Neuronal stem cell (in vitro differentiated cells): Measurements from ENCODE around the gene SLC9A8.

Experiments used
- DNase-seq: peaks from one replicate; pipeline ENCODE4 v3.0.0-alpha.2; 2013; ENCODE audit warnings: low spot score
- H2AFZ ChIP-seq: one replicate; pipeline ENCODE4 v1.6.1; 2013; ENCODE audit warnings: mild to moderate bottlenecking, low read length, inconsistent platforms
- H2AK5ac ChIP-seq: 2 replicates; pipeline ENCODE4 v1.6.1; 2013; ENCODE audit warnings: low read depth, mild to moderate bottlenecking, inconsistent platforms, low read length, moderate library complexity, mixed read lengths
- H2BK120ac ChIP-seq: 2 replicates; pipeline ENCODE4 v1.6.1; 2013; ENCODE audit warnings: low read depth, mild to moderate bottlenecking, inconsistent platforms, low read length, moderate library complexity, mixed read lengths
- H2BK12ac ChIP-seq: one replicate; pipeline ENCODE4 v1.6.1; 2013; ENCODE audit warnings: low read length, inconsistent platforms
- H2BK15ac ChIP-seq: 2 replicates; pipeline ENCODE4 v1.6.1; 2013; ENCODE audit warnings: mild to moderate bottlenecking, low read length, inconsistent platforms, mixed read lengths
- H2BK5ac ChIP-seq: one replicate; pipeline ENCODE4 v1.6.1; 2013; ENCODE audit warnings: inconsistent platforms, mild to moderate bottlenecking, low read length, moderate library complexity
- H3K14ac ChIP-seq: one replicate; pipeline ENCODE4 v1.6.1; 2013; ENCODE audit warnings: low read length, inconsistent platforms
- H3K18ac ChIP-seq: 2 replicates; pipeline ENCODE4 v1.6.1; 2013; ENCODE audit warnings: low read length, inconsistent platforms
- H3K23ac ChIP-seq: 2 replicates; pipeline ENCODE4 v1.6.1; 2013; ENCODE audit warnings: low read depth, mild to moderate bottlenecking, mixed read lengths, low read length, inconsistent platforms; ENCODE audit not compliant: poor library complexity
- H3K27ac ChIP-seq: replicated peaks from 3 replicates; pipeline ENCODE4 v1.5.1; 2013; ENCODE audit warnings: low read length, inconsistent platforms
- H3K27me3 ChIP-seq, 3 experiments: 2 replicates each; pipeline ENCODE4 v1.6.1; 2013; ENCODE audit warnings: low read length in 3 of 3, mild to moderate bottlenecking in 2 of 3, inconsistent platforms in 1 of 3, low read depth in 1 of 3, mixed read lengths in 1 of 3, moderate library complexity in 1 of 3; ENCODE audit not compliant: control insufficient read depth in 3 of 3, insufficient read depth in 3 of 3
- H3K36me3 ChIP-seq, 2 donors: replicated peaks in 1 of 2; 2 replicates each; pipeline ENCODE4 v1.6.1; 2013; ENCODE audit warnings: low read length in 2 of 2; ENCODE audit not compliant: control insufficient read depth in 2 of 2, insufficient read depth in 2 of 2
- H3K4ac ChIP-seq: 2 replicates; pipeline ENCODE4 v1.6.1; 2013; ENCODE audit warnings: inconsistent platforms, mild to moderate bottlenecking, low read length, moderate library complexity
- H3K4me1 ChIP-seq, 2 donors: 1 replicate in 1 of 2; 2 replicates in 1 of 2; pipeline ENCODE4 v1.6.1; 2013; ENCODE audit warnings: low read length in 2 of 2, low read depth in 1 of 2; ENCODE audit not compliant: control insufficient read depth in 2 of 2, insufficient read depth in 1 of 2
- H3K4me2 ChIP-seq: one replicate; pipeline ENCODE4 v1.6.1; 2013; ENCODE audit warnings: mild to moderate bottlenecking, low read length, inconsistent platforms; ENCODE audit not compliant: insufficient read depth, poor library complexity, severe bottlenecking
- H3K4me3 ChIP-seq, 2 donors: 2 replicates each; pipeline ENCODE4 v1.5.1; 2013; ENCODE audit warnings: low read length in 2 of 2, mild to moderate bottlenecking in 2 of 2, inconsistent platforms in 1 of 2, moderate library complexity in 1 of 2
- H3K79me1 ChIP-seq: one replicate; pipeline ENCODE4 v1.6.1; 2013; ENCODE audit warnings: low read depth, mild to moderate bottlenecking, inconsistent platforms, low read length, moderate library complexity
- H3K9ac ChIP-seq: one replicate; pipeline ENCODE4 v1.6.1; 2013; ENCODE audit warnings: mild to moderate bottlenecking, low read depth, low read length, inconsistent platforms; ENCODE audit not compliant: poor library complexity
- H3K9me3 ChIP-seq, 2 donors: replicated peaks in 1 of 2; 2 replicates each; pipeline versions ENCODE3 to v1.6.1; 2013; ENCODE audit warnings: low read length in 2 of 2, mild to moderate bottlenecking in 2 of 2, inconsistent platforms in 1 of 2, low read depth in 1 of 2, mixed read lengths in 1 of 2, moderate library complexity in 1 of 2; ENCODE audit not compliant: control insufficient read depth in 2 of 2, insufficient read depth in 1 of 2
- H4K8ac ChIP-seq: one replicate; pipeline ENCODE4 v1.6.1; 2013; ENCODE audit warnings: low read depth, mild to moderate bottlenecking, inconsistent platforms, low read length, moderate library complexity
- H4K91ac ChIP-seq: one replicate; pipeline ENCODE4 v1.6.1; 2013; ENCODE audit warnings: low read length, low read depth, mild to moderate bottlenecking, inconsistent platforms; ENCODE audit not compliant: poor library complexity
- WGBS, 2 donors: extraction: QIAGEN DNeasy Blood & Tissue Kit; methylation state at CpG; one replicate each; pipeline ENCODE4 v1.1.7; 2013; ENCODE audit warnings: missing lambda C conversion rate in 2 of 2, mixed read lengths in 1 of 2; ENCODE audit not compliant: insufficient read length in 2 of 2, insufficient replicate concordance in 1 of 2; ENCODE audit errors: extremely low coverage in 2 of 2; 5-methylcytosine and 5-hydroxymethylcytosine counted together

SLC9A8 gene

GRCh38 chr20:49814057-49814694 is 1.5 kb downstream of the SLC9A8 start:
- Histone ChIP-seq H3K4me1 (peaks cover 6 to 10% of the 10 kb centered on the region in 2 donors), H3K4me2 (no peak overlapping the region), H4K91ac (no peak overlapping the region), H3K79me1 (no peaks in the 10 kb centered on the region), H3K9me3 (peaks cover 0 to 1% of the 10 kb centered on the region in 2 donors), H3K9ac (no peak overlapping the region), H3K27ac (no peak overlapping the region), H2AFZ (no peak overlapping the region), H3K4me3 (no peak overlapping the region), H3K18ac (no peak overlapping the region), H3K23ac (no peak overlapping the region), H2BK12ac (no peak overlapping the region), H3K4ac (no peak overlapping the region), H3K27me3 (no peaks in the 10 kb centered on the region), H2BK120ac (no peak overlapping the region), H2BK15ac (no peak overlapping the region), H3K14ac (no peak overlapping the region), H3K36me3 (peaks cover 0 to 44% of the 10 kb centered on the region in 2 donors), H2AK5ac (no peak overlapping the region), H2BK5ac (no peak overlapping the region), H4K8ac (no peak overlapping the region)
- 100% methylated on average over 2 of the region's 5 CpGs; no CpG with 5 or more reads in 1 of the 2 donors for WGBS, 2 donors
- no peak for DNase-seq

DNA sequence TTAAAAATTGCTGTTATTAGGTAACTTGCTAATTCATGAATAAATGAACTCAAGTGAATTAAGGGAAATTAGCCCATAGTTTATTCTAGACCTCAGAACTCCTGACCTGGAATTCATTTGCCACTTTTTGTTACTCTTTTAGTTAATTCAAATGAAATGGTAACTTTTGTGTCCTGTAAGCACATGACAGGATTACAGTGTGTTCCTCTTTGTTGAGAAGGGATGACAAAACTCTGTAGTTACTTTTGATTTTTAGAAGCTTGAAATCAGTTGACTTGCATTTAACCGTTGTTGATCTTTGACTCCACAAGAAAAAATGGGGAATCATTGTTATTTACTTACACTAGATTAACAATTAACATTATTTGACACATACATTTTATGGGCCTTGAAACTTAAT is 6.2 kb downstream of the SLC9A8 start:
- Histone ChIP-seq H3K14ac (no peak overlapping the region), H2BK120ac (no peak overlapping the region), H2AK5ac (no peak overlapping the region), H4K8ac (no peak overlapping the region), H3K4ac (no peak overlapping the region), H2BK12ac (no peak overlapping the region), H2AFZ (no peak overlapping the region), H2BK5ac (no peak overlapping the region), H3K9ac (no peak overlapping the region), H3K9me3 (peaks cover 0 to 10% of the 10 kb centered on the region in 2 donors), H3K79me1 (peaks cover 2% of the 10 kb centered on the region), H3K23ac (no peak overlapping the region), H3K4me3 (no peak overlapping the region), H3K4me2 (no peak overlapping the region), H3K27me3 (no peaks in the 10 kb centered on the region), H2BK15ac (no peak overlapping the region), H4K91ac (no peak overlapping the region), H3K36me3 (peaks cover 9 to 81% of the 10 kb centered on the region in 2 donors), H3K27ac (no peak overlapping the region), H3K18ac (no peak overlapping the region), H3K4me1 (no peaks in the 10 kb centered on the region)
- WGBS, 2 donors = no CpG with 5 or more reads among the region's 1 CpG
- DNase-seq = no peak

- Histone ChIP-seq H3K18ac (no peak overlapping the region), H3K14ac (no peak overlapping the region), H3K27ac (no peak overlapping the region), H3K79me1 (peaks cover 2% of the 10 kb centered on the region), H3K9ac (no peak overlapping the region), H4K91ac (no peak overlapping the region), H2BK120ac (no peak overlapping the region), H3K27me3 (no peaks in the 10 kb centered on the region), H3K4me1 (no peaks in the 10 kb centered on the region), H3K36me3 (peaks cover 9 to 88% of the 10 kb centered on the region in 2 donors), H2BK15ac (no peak overlapping the region), H4K8ac (no peak overlapping the region), H3K4ac (no peak overlapping the region), H3K23ac (no peak overlapping the region), H2AK5ac (no peak overlapping the region), H2BK5ac (no peak overlapping the region), H3K4me3 (no peak overlapping the region), H3K4me2 (no peak overlapping the region), H2BK12ac (no peak overlapping the region), H3K9me3 (peaks cover 0 to 10% of the 10 kb centered on the region in 2 donors), H2AFZ (no peak overlapping the region)
- DNase-seq = no peak
- no CpG with 5 or more reads among the region's 3 CpGs for WGBS, 2 donors
Measured at GRCh38 chr20:49819702-49820101, 7.1 kb downstream of the SLC9A8 start.

- H2AK5ac ChIP-seq = no peak overlapping the region
- WGBS, 2 donors = no CpG with 5 or more reads among the region's 2 CpGs
- H3K79me1 ChIP-seq = peaks cover 2% of the 10 kb centered on the region
- H3K27ac ChIP-seq = no peak overlapping the region
- no peak overlapping the region for H2AFZ ChIP-seq
- no peak overlapping the region for H4K8ac ChIP-seq
- no peak overlapping the region for H3K14ac ChIP-seq
- H3K4me3 ChIP-seq = no peak overlapping the region
- no peak overlapping the region for H3K23ac ChIP-seq
- peaks cover 0 to 3% of the 10 kb centered on the region in 2 donors for H3K4me1 ChIP-seq
- DNase-seq = no peak
- H2BK5ac ChIP-seq = no peak overlapping the region
- no peak overlapping the region for H4K91ac ChIP-seq
- H3K9me3 ChIP-seq = peaks cover 0 to 10% of the 10 kb centered on the region in 2 donors
- no peaks in the 10 kb centered on the region for H3K27me3 ChIP-seq
- H3K4me2 ChIP-seq = no peak overlapping the region
- H2BK15ac ChIP-seq = no peak overlapping the region
- no peak overlapping the region for H2BK12ac ChIP-seq
- H2BK120ac ChIP-seq = no peak overlapping the region
- H3K4ac ChIP-seq = no peak overlapping the region
- H3K18ac ChIP-seq = no peak overlapping the region
- no peak overlapping the region for H3K9ac ChIP-seq
- H3K36me3 ChIP-seq = peaks cover 9 to 86% of the 10 kb centered on the region in 2 donors
Measured at GRCh38 chr20:49821381-49821780, 8.8 kb downstream of the SLC9A8 start.
